ENCODE measurements around the gene LMO3. TPM values are rescaled to one million over a fixed set of nuclear protein-coding genes. Genes with fewer than 3 reads are reported as not detected.

LMO3 gene
- total RNA-seq, 1 experiment from 2014 or later = 0.34 TPM

DNA sequence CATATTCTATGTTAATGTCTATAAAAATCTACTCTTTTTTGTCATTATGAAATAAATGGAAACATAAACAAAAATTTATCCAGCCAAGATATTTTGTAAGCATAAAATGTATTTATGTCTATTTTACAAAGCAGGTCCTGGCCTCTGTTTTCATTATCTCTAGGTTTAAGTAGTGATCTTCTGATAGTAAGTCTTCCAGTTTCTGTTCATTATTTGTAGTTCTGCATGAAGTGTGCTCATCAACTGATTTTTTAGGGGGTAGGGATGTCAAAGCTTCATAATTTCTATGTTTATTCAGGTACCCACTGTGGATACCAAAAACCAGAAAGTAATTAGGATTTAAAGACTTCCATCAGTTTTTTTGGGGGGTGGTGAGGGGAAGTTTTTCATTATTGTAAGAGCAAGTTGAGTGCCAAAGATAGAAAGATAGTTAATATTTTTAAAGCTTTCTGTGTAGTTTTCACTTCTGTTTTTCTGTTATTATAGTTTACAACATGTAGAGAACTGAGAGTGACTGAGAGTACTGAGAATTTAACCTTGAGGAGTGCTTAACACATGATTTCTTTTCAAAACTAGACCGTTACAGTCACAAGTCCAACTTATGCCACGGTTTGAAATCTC is 30.6 kb upstream of the LMO3 start (continued):
- TF ChIP-seq, protein P1, sequence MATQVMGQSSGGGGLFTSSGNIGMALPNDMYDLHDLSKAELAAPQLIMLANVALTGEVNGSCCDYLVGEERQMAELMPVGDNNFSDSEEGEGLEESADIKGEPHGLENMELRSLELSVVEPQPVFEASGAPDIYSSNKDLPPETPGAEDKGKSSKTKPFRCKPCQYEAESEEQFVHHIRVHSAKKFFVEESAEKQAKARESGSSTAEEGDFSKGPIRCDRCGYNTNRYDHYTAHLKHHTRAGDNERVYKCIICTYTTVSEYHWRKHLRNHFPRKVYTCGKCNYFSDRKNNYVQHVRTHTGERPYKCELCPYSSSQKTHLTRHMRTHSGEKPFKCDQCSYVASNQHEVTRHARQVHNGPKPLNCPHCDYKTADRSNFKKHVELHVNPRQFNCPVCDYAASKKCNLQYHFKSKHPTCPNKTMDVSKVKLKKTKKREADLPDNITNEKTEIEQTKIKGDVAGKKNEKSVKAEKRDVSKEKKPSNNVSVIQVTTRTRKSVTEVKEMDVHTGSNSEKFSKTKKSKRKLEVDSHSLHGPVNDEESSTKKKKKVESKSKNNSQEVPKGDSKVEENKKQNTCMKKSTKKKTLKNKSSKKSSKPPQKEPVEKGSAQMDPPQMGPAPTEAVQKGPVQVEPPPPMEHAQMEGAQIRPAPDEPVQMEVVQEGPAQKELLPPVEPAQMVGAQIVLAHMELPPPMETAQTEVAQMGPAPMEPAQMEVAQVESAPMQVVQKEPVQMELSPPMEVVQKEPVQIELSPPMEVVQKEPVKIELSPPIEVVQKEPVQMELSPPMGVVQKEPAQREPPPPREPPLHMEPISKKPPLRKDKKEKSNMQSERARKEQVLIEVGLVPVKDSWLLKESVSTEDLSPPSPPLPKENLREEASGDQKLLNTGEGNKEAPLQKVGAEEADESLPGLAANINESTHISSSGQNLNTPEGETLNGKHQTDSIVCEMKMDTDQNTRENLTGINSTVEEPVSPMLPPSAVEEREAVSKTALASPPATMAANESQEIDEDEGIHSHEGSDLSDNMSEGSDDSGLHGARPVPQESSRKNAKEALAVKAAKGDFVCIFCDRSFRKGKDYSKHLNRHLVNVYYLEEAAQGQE (IDR thresholded peaks at IDR 0.05; ENCODE audit: low read depth) = no peak
- TF ChIP-seq RAD21 (IDR thresholded peaks at IDR 0.05; ENCODE audit: low read depth) (no peak), FOSL1 (IDR thresholded peaks at IDR 0.05; ENCODE audit: low read depth) (no peak)

DNA sequence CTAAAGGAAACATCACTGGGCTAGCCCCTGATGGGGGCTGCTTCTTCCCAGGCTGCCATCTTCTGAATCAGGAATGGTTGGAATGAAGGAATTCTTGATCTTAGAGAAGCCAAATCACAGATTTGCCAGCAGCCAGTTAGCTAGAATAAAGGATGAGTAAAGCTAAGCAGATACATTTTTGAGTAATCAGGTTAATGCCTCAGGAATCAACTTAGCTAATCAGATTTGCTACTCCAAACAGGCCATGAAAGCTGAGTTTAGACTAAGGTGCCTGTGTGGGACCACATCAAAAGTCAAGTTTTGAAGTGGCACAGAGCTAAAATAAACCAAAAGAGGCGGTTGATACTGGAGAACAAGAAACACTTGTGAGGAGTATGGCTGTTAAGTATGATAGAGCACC is 28.8 kb upstream of the LMO3 start:
- Histone ChIP-seq H3K79me2 (ENCODE audit: insufficient read depth, low read length) (no peaks in the 10 kb centered on the region), H3K9me3 (ENCODE audit: control insufficient read depth in 1 of 2, insufficient read depth in 1 of 2, low read depth in 1 of 2, low read length in 2 of 2) (no peaks in the 10 kb centered on the region), H3K9ac (ENCODE audit: low read length) (no peak overlapping the region), H3K27ac (ENCODE audit: low read depth, low read length) (no peak overlapping the region), H2AFZ (ENCODE audit: low read depth, low read length, poor library complexity, severe bottlenecking) (no peak overlapping the region), H3K27me3 (ENCODE audit: insufficient read depth, low read length) (no peaks in the 10 kb centered on the region), H3K9me2 (ENCODE audit: insufficient read depth) (no peaks in the 10 kb centered on the region), H3K36me3 (ENCODE audit: control insufficient read depth in 1 of 2, insufficient read depth in 2 of 2, low read length in 2 of 2) (no peaks in the 10 kb centered on the region), H4K20me1 (ENCODE audit: insufficient read depth) (no peaks in the 10 kb centered on the region; the same call in 1 of the 2 replicates), H3K4me1 (ENCODE audit: control insufficient read depth in 1 of 2, insufficient read depth in 2 of 2, low read length in 2 of 2) (no peaks in the 10 kb centered on the region), H3K4me3 (replicated peaks in 1 of 2; ENCODE audit: low read depth in 1 of 2, low read length in 2 of 2) (no peak overlapping the region), H3K4me2 (ENCODE audit: low read length) (no peak overlapping the region)
- RAD21 ChIA-PET (ENCODE audit: low non-redundant PET in 1 of 2, low total read pairs in 2 of 2, uncharacterized antibody in 2 of 2, unreplicated experiment in 2 of 2) = no interaction called here
- CTCF ChIA-PET = no interaction called here
- POLR2A ChIA-PET = no interaction called here
- TF ChIP-seq YY1 (IDR thresholded peaks at IDR 0.05; ENCODE audit: extremely low read depth, insufficient replicate concordance, low read depth, low read length) (no peak), SRF (IDR thresholded peaks at IDR 0.05; ENCODE audit: low read depth) (no peak), ZNF274 (IDR thresholded peaks at IDR 0.05; ENCODE audit: low read depth, low read length) (no peak), POLR2A (IDR thresholded peaks at IDR 0.05; ENCODE audit: borderline replicate concordance, extremely low read depth, insufficient read depth, insufficient read length) (no peak), CEBPB (IDR thresholded peaks at IDR 0.05; ENCODE audit: low read depth) (no peak), SIN3A (IDR thresholded peaks at IDR 0.05; ENCODE audit: low read depth) (no peak)
- TF ChIP-seq, protein P2, sequence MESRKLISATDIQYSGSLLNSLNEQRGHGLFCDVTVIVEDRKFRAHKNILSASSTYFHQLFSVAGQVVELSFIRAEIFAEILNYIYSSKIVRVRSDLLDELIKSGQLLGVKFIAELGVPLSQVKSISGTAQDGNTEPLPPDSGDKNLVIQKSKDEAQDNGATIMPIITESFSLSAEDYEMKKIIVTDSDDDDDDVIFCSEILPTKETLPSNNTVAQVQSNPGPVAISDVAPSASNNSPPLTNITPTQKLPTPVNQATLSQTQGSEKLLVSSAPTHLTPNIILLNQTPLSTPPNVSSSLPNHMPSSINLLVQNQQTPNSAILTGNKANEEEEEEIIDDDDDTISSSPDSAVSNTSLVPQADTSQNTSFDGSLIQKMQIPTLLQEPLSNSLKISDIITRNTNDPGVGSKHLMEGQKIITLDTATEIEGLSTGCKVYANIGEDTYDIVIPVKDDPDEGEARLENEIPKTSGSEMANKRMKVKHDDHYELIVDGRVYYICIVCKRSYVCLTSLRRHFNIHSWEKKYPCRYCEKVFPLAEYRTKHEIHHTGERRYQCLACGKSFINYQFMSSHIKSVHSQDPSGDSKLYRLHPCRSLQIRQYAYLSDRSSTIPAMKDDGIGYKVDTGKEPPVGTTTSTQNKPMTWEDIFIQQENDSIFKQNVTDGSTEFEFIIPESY (IDR thresholded peaks at IDR 0.05; ENCODE audit: extremely low read depth, insufficient replicate concordance, low read length) = no peak
- TF ChIP-seq, protein P1 (IDR thresholded peaks at IDR 0.05; ENCODE audit: low read depth) = no peak
- BruUV-seq (replicated peaks) = no TSS peak
- ATAC-seq = no peak
- intact Hi-C loops (cut with micrococcal nuclease) = no loop called here
- no peak for DNase-seq (ENCODE audit: low read depth, low spot score)
